Measurements from ENCODE around the gene GNB3.

Gene GNB3

DNA sequence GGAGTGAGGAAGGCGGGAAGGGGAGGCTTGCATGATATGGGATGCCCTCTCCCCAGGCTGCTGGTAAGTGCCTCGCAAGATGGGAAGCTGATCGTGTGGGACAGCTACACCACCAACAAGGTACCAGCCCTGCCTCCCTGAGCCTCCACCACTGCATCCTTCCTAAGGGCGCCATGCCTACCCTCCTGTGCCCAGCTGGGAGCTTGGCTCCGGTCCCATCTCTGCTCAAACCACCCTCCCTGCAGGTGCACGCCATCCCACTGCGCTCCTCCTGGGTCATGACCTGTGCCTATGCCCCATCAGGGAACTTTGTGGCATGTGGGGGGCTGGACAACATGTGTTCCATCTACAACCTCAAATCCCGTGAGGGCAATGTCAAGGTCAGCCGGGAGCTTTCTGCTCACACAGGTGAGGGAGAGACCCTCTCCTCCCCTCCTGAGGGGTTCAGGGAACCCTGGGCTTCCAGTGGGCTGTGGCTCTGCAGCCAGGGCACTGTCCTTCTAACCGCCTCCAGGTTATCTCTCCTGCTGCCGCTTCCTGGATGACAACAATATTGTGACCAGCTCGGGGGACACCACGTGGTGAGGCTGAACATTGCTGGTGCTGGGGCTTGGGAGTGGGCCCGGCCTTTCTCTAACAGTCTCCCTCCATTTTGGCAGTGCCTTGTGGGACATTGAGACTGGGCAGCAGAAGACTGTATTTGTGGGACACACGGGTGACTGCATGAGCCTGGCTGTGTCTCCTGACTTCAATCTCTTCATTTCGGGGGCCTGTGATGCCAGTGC is 2.6 kb downstream of the GNB3 start:
- Mint-ChIP-seq H3K27ac (peak overlapping the region; percentile 66), H3K4me1 (peaks cover 16% of the 10 kb centered on the region)

DNA sequence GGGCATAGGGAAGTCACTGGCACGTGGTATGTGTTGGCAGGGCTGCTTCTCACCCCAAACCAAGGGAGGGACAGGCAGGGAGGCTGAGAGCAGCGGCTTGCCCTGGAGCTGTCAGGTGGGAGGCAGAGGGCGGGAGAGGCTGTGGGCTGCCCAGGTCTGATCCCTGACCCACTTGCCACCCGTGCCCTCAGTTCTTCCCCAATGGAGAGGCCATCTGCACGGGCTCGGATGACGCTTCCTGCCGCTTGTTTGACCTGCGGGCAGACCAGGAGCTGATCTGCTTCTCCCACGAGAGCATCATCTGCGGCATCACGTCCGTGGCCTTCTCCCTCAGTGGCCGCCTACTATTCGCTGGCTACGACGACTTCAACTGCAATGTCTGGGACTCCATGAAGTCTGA is 4.7 kb downstream of the GNB3 start:
- Mint-ChIP-seq H3K4me1 (peaks cover 32% of the 10 kb centered on the region), H3K27me3 (ENCODE audit: low read depth, poor library complexity) (peaks cover 3% of the 10 kb centered on the region), H3K4me3 (no peak overlapping the region), H3K36me3 (ENCODE audit: low read depth) (peaks cover 56% of the 10 kb centered on the region), H3K27ac (no peak overlapping the region), H3K9me3 (no peaks in the 10 kb centered on the region)
- TF ChIP-seq, protein P1, sequence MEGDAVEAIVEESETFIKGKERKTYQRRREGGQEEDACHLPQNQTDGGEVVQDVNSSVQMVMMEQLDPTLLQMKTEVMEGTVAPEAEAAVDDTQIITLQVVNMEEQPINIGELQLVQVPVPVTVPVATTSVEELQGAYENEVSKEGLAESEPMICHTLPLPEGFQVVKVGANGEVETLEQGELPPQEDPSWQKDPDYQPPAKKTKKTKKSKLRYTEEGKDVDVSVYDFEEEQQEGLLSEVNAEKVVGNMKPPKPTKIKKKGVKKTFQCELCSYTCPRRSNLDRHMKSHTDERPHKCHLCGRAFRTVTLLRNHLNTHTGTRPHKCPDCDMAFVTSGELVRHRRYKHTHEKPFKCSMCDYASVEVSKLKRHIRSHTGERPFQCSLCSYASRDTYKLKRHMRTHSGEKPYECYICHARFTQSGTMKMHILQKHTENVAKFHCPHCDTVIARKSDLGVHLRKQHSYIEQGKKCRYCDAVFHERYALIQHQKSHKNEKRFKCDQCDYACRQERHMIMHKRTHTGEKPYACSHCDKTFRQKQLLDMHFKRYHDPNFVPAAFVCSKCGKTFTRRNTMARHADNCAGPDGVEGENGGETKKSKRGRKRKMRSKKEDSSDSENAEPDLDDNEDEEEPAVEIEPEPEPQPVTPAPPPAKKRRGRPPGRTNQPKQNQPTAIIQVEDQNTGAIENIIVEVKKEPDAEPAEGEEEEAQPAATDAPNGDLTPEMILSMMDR (IDR thresholded peaks at IDR 0.05): no peak
- DNase-seq: no peak

More for the DNA sequence above, 2.6 kb downstream of the GNB3 start:
- Mint-ChIP-seq H3K9me3 (no peaks in the 10 kb centered on the region), H3K27me3 (ENCODE audit: low read depth, poor library complexity) (peaks cover 3% of the 10 kb centered on the region), H3K36me3 (ENCODE audit: low read depth) (peaks cover 43% of the 10 kb centered on the region), H3K4me3 (no peak overlapping the region)
- TF ChIP-seq, protein P1 (IDR thresholded peaks at IDR 0.05): no peak
- no peak for DNase-seq

DNA sequence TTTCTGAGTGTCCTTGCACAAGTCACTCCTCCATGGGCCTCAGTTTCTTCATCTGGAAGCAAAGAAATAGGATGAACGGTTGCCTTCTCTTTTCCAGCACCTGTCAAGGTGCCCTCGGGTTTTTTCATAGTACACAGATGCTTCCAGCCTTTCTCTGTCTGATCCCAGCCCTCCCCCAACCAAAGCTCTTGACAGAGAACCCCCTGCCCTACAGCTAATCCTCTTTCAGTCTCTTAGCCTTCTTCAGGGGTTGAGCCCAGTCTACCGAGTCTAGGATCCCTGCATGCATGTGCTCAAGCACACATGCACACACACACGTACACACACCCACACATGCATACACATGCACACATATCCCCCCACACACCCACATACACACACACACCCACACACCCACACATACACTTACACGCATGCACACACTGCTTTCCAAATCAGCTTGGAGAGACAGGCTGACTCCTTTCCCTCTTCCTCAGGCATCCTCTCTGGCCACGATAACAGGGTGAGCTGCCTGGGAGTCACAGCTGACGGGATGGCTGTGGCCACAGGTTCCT is 5.7 kb downstream of the GNB3 start:
- H3K4me3 Mint-ChIP-seq: no peak overlapping the region
- TF ChIP-seq, protein P1 (IDR thresholded peaks at IDR 0.05): no peak
- H3K27me3 Mint-ChIP-seq (ENCODE audit: low read depth, poor library complexity): peaks cover 3% of the 10 kb centered on the region
- peak overlapping the region; percentile 43 for H3K27ac Mint-ChIP-seq
- no peaks in the 10 kb centered on the region for H3K9me3 Mint-ChIP-seq
- peaks cover 56% of the 10 kb centered on the region for H3K36me3 Mint-ChIP-seq (ENCODE audit: low read depth)
- H3K4me1 Mint-ChIP-seq: peaks cover 42% of the 10 kb centered on the region
- DNase-seq: no peak

DNA sequence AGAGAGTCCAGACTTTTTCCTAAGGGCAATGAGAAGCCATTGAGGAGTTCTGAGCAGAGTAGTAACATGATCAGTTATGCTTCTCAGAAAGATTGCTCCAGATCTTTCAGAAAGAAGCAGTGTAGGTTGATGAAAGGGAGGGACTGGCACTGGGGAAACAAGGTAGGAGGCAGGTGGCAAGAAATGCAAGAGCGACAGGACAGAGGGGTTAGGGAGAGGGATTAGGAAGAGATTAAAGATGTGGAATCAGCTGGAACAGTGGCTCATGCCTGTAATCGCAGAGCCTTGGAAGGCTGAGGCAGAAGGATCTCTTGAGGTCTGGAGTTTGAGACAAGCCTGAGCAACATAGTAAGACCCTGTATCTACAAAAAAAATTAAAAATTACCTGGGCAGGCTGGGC is 7.0 kb downstream of the GNB3 start:
- H3K27me3 Mint-ChIP-seq (ENCODE audit: low read depth, poor library complexity): peaks cover 3% of the 10 kb centered on the region
- no peak for DNase-seq
- no peaks in the 10 kb centered on the region for H3K9me3 Mint-ChIP-seq
- peak overlapping the region; percentile 5 for H3K27ac Mint-ChIP-seq
- TF ChIP-seq, protein P1 (IDR thresholded peaks at IDR 0.05): no peak
- peak overlapping the region; percentile 12 for H3K4me3 Mint-ChIP-seq
- peaks cover 40% of the 10 kb centered on the region for H3K4me1 Mint-ChIP-seq
- H3K36me3 Mint-ChIP-seq (ENCODE audit: low read depth): peaks cover 56% of the 10 kb centered on the region

DNA sequence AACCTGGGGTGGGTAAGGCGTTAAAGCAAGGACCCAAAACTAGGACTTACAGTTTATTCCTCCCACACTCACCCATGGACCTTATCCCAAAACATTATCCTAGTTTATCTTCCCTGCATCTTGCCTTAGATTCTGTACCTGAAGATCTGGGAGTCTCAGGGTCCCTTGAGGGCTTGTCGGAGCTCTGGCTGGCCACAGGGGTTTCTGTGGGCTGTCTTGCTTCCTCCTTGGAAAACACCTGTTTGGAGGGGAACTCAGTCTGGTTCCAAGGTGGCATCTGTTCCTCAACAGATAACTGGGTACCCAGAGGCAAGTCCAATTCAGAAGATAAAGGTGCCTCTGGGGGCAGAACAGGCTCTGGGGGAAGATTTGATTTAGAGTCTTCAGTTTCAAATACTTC is 8.7 kb downstream of the GNB3 start:
- peaks cover 47% of the 10 kb centered on the region for H3K4me1 Mint-ChIP-seq
- H3K4me3 Mint-ChIP-seq: peak overlapping the region; percentile 94
- H3K27me3 Mint-ChIP-seq (ENCODE audit: low read depth, poor library complexity): peaks cover 3% of the 10 kb centered on the region
- no peaks in the 10 kb centered on the region for H3K9me3 Mint-ChIP-seq
- no peak for DNase-seq
- H3K36me3 Mint-ChIP-seq (ENCODE audit: low read depth): peaks cover 52% of the 10 kb centered on the region
- TF ChIP-seq, protein P1 (IDR thresholded peaks at IDR 0.05): no peak
- H3K27ac Mint-ChIP-seq: no peak overlapping the region
